Measurements from ENCODE around the gene OR3A2. TPM values are rescaled to one million over a fixed set of nuclear protein-coding genes. Genes with fewer than 3 reads are reported as not detected.
"Not testable (repeated sequence)": the region's sequence is repeated elsewhere in the genome, so short reads cannot be mapped to it uniquely, and the experiment has no call there.

The OR3A2 gene
- not detected for polyA plus RNA-seq (2013, experiment 1 of 4)
- polyA plus RNA-seq (2013, experiment 2 of 4), result not detected
- not detected for polyA plus RNA-seq (2013, experiment 3 of 4)
- 0.20 TPM for polyA plus RNA-seq (2013, experiment 4 of 4)

DNA sequence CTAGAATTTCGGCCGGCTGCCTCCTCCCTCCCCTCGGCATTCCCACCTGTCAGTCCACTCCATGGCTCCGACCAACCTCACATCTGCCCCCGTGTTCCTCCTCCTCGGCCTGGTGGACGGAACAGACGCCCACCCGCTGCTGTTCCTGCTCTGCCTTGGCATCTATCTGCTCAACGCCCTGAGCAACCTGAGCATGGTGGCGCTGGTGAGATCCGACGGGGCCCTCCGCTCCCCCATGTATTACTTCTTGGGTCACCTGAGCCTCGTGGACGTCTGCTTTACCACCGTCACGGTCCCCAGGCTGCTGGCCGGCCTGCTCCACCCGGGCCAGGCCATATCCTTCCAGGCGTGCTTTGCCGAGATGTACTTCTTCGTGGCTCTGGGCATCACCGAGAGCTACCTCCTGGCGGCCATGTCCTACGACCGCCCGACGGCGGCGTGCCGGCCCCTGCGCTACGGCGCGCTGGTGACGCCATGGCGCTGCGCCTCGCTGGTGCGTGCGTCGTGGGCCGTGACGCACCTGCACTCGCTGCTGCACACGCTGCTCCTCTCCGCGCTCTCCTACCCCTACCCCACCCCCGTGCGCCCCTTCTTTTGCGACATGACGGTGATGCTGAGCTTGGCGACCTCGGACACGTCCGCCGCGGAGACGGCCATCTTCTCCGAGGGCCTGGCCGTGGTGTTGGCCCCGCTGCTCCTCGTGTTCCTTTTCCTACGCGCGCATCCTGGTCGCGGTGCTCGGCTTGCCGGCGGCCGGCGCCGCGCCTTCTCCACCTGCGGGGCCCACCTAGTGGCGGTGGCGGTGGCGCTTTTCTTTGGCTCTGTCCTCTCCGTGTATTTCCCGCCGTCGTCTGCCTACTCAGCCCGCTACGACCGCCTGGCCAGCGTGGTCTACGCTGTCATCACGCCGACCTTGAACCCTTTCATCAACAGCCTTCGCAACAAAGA is at the start of gene OR3A2:
TSS of gene OR3A2 (minus strand) at position 440 of the 948 bp plus-strand sequence.
- no peak within 1 kb of the TSS for H3K4me3 ChIP-seq (ENCODE audit: insufficient read depth, low read depth, low read length)

DNA sequence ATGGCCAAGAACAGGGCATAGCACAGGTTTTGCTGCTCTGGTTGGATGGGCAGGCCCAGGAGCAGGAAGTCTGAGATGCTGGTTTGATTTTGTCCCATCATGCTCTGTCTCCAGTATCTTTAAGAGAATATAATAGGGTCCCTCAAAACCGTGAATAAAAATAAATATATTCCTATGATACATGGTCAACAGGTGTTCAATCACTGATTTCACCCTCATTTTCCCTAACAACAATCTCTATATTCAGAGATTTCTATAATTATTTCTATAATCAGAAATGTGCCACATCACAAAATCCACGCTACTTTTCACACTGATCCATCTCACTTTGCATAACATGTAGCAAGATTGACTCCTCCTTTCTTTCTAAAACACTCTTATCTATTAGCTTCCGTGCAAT is 47.6 kb upstream of the OR3A2 start, which contains the start of gene OR1E2:
TSS of gene OR1E2 (minus strand) at position 101 of the 400 bp plus-strand sequence. CDS start at position 101, 0 bp downstream.
- WGBS, 2 experiments, result 74 to 80% methylated on average over 3 of the region's 3 CpGs
- no peaks in the 10 kb centered on the region for H3K9me3 ChIP-seq (ENCODE audit: control insufficient read depth, low read length)
- H3K36me3 ChIP-seq (ENCODE audit: control insufficient read depth, insufficient read depth, low read length), result no peaks in the 10 kb centered on the region
- H3K27ac ChIP-seq (ENCODE audit: insufficient read depth, low read depth, low read length, poor library complexity, severe bottlenecking), result no peak within 1 kb of the TSS
- no peaks in the 10 kb centered on the region for H3K4me1 ChIP-seq (ENCODE audit: control insufficient read depth, insufficient read depth, low read length)
- H3K4me3 ChIP-seq (ENCODE audit: insufficient read depth, low read depth, low read length), result no peak within 1 kb of the TSS
- no peaks in the 10 kb centered on the region for H3K27me3 ChIP-seq (ENCODE audit: control insufficient read depth, insufficient read depth, low read length, poor library complexity, severe bottlenecking)

More for the DNA sequence above, at the start of gene OR3A2:
- Histone ChIP-seq H3K4me1 (ENCODE audit: control insufficient read depth, insufficient read depth, low read length) (no peaks in the 10 kb centered on the region), H3K27me3 (ENCODE audit: control insufficient read depth, insufficient read depth, low read length, poor library complexity, severe bottlenecking) (peaks cover 18% of the 10 kb centered on the region), H3K36me3 (ENCODE audit: control insufficient read depth, insufficient read depth, low read length) (no peaks in the 10 kb centered on the region), H3K27ac (ENCODE audit: insufficient read depth, low read depth, low read length, poor library complexity, severe bottlenecking) (no peak within 1 kb of the TSS), H3K9me3 (ENCODE audit: control insufficient read depth, low read length) (no peaks in the 10 kb centered on the region)
- 71 to 72% methylated on average over 92 of the region's 92 CpGs for WGBS, 2 experiments

DNA sequence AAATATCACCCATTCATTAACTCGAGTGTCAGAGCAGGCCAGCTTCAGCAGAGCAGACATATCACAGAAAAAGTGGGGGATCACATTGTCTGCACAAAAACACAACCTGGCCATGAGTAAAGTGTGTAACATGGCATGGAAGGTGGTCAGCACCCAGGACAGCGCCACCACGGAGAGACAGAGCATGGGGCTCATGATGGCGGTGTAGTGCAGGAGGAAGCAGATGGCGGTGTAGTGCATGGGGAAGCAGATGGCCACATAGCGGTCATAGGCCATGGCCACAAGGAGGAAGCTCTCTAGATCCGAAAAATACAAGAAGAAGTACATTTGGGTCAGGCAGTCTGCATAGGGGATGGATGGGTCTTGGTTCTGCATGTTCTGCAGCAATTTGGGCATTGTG is 47.1 kb upstream of the OR3A2 start:
- 34 to 48% methylated on average over 7 of the region's 7 CpGs for WGBS, 2 experiments
- H3K27me3 ChIP-seq (ENCODE audit: control insufficient read depth, insufficient read depth, low read length, poor library complexity, severe bottlenecking); H3K9me3 ChIP-seq (ENCODE audit: control insufficient read depth, low read length); H3K36me3 ChIP-seq (ENCODE audit: control insufficient read depth, insufficient read depth, low read length); H3K4me1 ChIP-seq (ENCODE audit: control insufficient read depth, insufficient read depth, low read length); H3K4me3 ChIP-seq (ENCODE audit: insufficient read depth, low read depth, low read length); H3K27ac ChIP-seq (ENCODE audit: insufficient read depth, low read depth, low read length, poor library complexity, severe bottlenecking): not testable (repeated sequence)

DNA sequence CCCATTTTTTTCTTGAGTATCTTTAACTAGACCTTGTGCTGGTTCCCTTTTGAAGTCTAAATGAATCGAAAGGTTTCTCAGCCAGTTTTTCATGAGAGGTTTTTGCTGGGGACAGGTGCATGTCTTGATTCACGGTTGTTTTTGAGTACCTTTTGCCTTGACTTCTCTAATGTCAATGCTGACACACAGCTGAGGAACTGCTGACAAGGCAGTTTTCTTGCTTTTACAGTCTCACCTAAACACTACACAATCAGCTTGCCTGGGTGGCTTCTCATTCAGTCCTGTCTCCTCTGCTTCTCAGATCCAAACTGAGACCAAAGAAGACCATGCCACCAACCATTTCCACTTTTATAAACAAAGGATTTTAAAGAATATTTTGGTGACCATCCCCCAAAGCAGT is 32.1 kb upstream of the OR3A2 start:
- no peaks in the 10 kb centered on the region for H3K9me3 ChIP-seq (ENCODE audit: control insufficient read depth, low read length)
- H3K27me3 ChIP-seq (ENCODE audit: control insufficient read depth, insufficient read depth, low read length, poor library complexity, severe bottlenecking), result no peaks in the 10 kb centered on the region
- H3K4me1 ChIP-seq (ENCODE audit: control insufficient read depth, insufficient read depth, low read length), result no peaks in the 10 kb centered on the region
- no peaks in the 10 kb centered on the region for H3K36me3 ChIP-seq (ENCODE audit: control insufficient read depth, insufficient read depth, low read length)
- H3K27ac ChIP-seq (ENCODE audit: insufficient read depth, low read depth, low read length, poor library complexity, severe bottlenecking), result no peak overlapping the region
- WGBS, 2 experiments, result 28 to 33% methylated on average over 2 of the region's 2 CpGs
- no peak overlapping the region for H3K4me3 ChIP-seq (ENCODE audit: insufficient read depth, low read depth, low read length)

- no peaks in the 10 kb centered on the region for H3K36me3 ChIP-seq (ENCODE audit: control insufficient read depth, insufficient read depth, low read length)
- H3K9me3 ChIP-seq (ENCODE audit: control insufficient read depth, low read length), result no peaks in the 10 kb centered on the region
- H3K4me3 ChIP-seq (ENCODE audit: insufficient read depth, low read depth, low read length), result no peak overlapping the region
- H3K27me3 ChIP-seq (ENCODE audit: control insufficient read depth, insufficient read depth, low read length, poor library complexity, severe bottlenecking), result no peaks in the 10 kb centered on the region
- H3K27ac ChIP-seq (ENCODE audit: insufficient read depth, low read depth, low read length, poor library complexity, severe bottlenecking), result no peak overlapping the region
- no peaks in the 10 kb centered on the region for H3K4me1 ChIP-seq (ENCODE audit: control insufficient read depth, insufficient read depth, low read length)
- 86 to 91% methylated on average over 4 of the region's 5 CpGs for WGBS, 2 experiments
Observed at GRCh38 chr17:3415610-3416009, 29.5 kb upstream of the OR3A2 start.

- not testable (repeated sequence) for H3K4me1 ChIP-seq (ENCODE audit: control insufficient read depth, insufficient read depth, low read length); H3K36me3 ChIP-seq (ENCODE audit: control insufficient read depth, insufficient read depth, low read length); H3K27me3 ChIP-seq (ENCODE audit: control insufficient read depth, insufficient read depth, low read length, poor library complexity, severe bottlenecking); H3K27ac ChIP-seq (ENCODE audit: insufficient read depth, low read depth, low read length, poor library complexity, severe bottlenecking); H3K9me3 ChIP-seq (ENCODE audit: control insufficient read depth, low read length); H3K4me3 ChIP-seq (ENCODE audit: insufficient read depth, low read depth, low read length)
- WGBS, 2 experiments, result 74 to 82% methylated on average over 3 to 4 of the region's 16 CpGs
Observed at GRCh38 chr17:3412216-3412615, 26.1 kb upstream of the OR3A2 start.

DNA sequence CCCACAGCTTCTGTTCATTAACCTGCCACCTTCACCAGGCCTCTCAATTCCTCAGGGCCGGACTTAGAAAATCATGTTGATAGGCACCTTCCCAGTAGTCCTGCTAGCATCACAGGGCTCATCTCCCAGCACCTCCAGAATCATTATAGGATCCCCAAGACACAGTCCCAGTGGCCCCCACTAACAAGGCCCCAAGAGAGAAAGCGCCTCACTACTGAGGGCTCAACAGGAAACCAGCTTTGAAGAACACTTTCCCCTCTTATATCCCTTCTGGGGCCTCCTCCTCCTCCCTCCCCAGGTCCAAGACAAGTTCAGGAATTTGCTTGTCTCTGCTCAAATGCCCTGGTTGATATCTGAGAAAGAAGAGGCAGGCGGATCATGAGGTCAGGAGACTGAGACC is 25.0 kb upstream of the OR3A2 start, which contains the start of gene OR3A3:
TSS of gene OR3A3 (plus strand) at position 301 of the 400 bp plus-strand sequence.
- 67 to 79% methylated on average over 3 of the region's 3 CpGs for WGBS, 2 experiments
- Histone ChIP-seq H3K4me1 (ENCODE audit: control insufficient read depth, insufficient read depth, low read length) (no peaks in the 10 kb centered on the region), H3K36me3 (ENCODE audit: control insufficient read depth, insufficient read depth, low read length) (no peaks in the 10 kb centered on the region), H3K27ac (ENCODE audit: insufficient read depth, low read depth, low read length, poor library complexity, severe bottlenecking) (no peak within 1 kb of the TSS), H3K4me3 (ENCODE audit: insufficient read depth, low read depth, low read length) (no peak within 1 kb of the TSS), H3K27me3 (ENCODE audit: control insufficient read depth, insufficient read depth, low read length, poor library complexity, severe bottlenecking) (no peaks in the 10 kb centered on the region), H3K9me3 (ENCODE audit: control insufficient read depth, low read length) (peaks cover 2% of the 10 kb centered on the region)

DNA sequence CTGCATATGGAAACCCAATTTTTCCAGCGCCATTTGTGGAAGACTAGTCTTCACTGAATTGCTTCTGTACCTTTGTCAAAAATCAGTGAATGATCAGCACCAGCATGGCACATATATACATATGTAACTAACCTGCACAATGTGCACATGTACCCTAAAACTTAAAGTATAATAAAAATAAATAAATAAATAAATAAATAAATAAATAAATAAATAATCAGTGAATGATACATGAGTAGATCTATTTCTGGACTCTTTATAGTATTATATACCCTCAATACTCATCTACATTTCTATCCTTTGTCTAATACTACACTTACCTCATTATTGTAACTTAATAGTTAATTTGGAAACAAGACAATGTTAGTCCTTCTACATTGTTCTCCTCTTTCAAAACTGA is 17.7 kb upstream of the OR3A2 start:
- H3K4me1 ChIP-seq (ENCODE audit: control insufficient read depth, insufficient read depth, low read length); H3K9me3 ChIP-seq (ENCODE audit: control insufficient read depth, low read length); H3K4me3 ChIP-seq (ENCODE audit: insufficient read depth, low read depth, low read length); H3K27me3 ChIP-seq (ENCODE audit: control insufficient read depth, insufficient read depth, low read length, poor library complexity, severe bottlenecking); H3K27ac ChIP-seq (ENCODE audit: insufficient read depth, low read depth, low read length, poor library complexity, severe bottlenecking); H3K36me3 ChIP-seq (ENCODE audit: control insufficient read depth, insufficient read depth, low read length): not testable (repeated sequence)
- 64 to 67% methylated on average over 1 of the region's 1 CpG for WGBS, 2 experiments

- Histone ChIP-seq H3K9me3 (ENCODE audit: control insufficient read depth, low read length) (peaks cover 5% of the 10 kb centered on the region), H3K27ac (ENCODE audit: insufficient read depth, low read depth, low read length, poor library complexity, severe bottlenecking) (no peak overlapping the region), H3K4me1 (ENCODE audit: control insufficient read depth, insufficient read depth, low read length) (no peaks in the 10 kb centered on the region), H3K4me3 (ENCODE audit: insufficient read depth, low read depth, low read length) (no peak overlapping the region), H3K36me3 (ENCODE audit: control insufficient read depth, insufficient read depth, low read length) (no peaks in the 10 kb centered on the region), H3K27me3 (ENCODE audit: control insufficient read depth, insufficient read depth, low read length, poor library complexity, severe bottlenecking) (no peaks in the 10 kb centered on the region)
- 56 to 70% methylated on average over 2 of the region's 2 CpGs for WGBS, 2 experiments
Observed at GRCh38 chr17:3401786-3402185, 15.7 kb upstream of the OR3A2 start.

GRCh38 chr17:3400055-3400454 is 13.9 kb upstream of the OR3A2 start:
- no peak overlapping the region for H3K27ac ChIP-seq (ENCODE audit: insufficient read depth, low read depth, low read length, poor library complexity, severe bottlenecking)
- WGBS, 2 experiments, result 70 to 72% methylated on average over 6 of the region's 6 CpGs
- H3K27me3 ChIP-seq (ENCODE audit: control insufficient read depth, insufficient read depth, low read length, poor library complexity, severe bottlenecking), result no peaks in the 10 kb centered on the region
- peaks cover 3% of the 10 kb centered on the region for H3K9me3 ChIP-seq (ENCODE audit: control insufficient read depth, low read length)
- no peak overlapping the region for H3K4me3 ChIP-seq (ENCODE audit: insufficient read depth, low read depth, low read length)
- H3K36me3 ChIP-seq (ENCODE audit: control insufficient read depth, insufficient read depth, low read length), result no peaks in the 10 kb centered on the region
- no peaks in the 10 kb centered on the region for H3K4me1 ChIP-seq (ENCODE audit: control insufficient read depth, insufficient read depth, low read length)
